Measurements from ENCODE around the gene SH3BGRL3.
A peak's percentile ranks its signal among the peaks of the same experiment; 100 is the strongest.
"Not testable (repeated sequence)": the region's sequence is repeated elsewhere in the genome, so short reads cannot be mapped to it uniquely, and the experiment has no call there.

The SH3BGRL3 gene

GRCh38 chr1:26321315-26322041 is 41.6 kb downstream of the SH3BGRL3 start:
- Mint-ChIP-seq H3K27me3 (no peaks in the 10 kb centered on the region), H3K9me3 (no peaks in the 10 kb centered on the region), H3K4me1 (peaks cover 58% of the 10 kb centered on the region), H3K36me3 (peaks cover 59% of the 10 kb centered on the region), H3K27ac (peak overlapping the region; percentile 96), H3K4me3 (peak overlapping the region; percentile 90)
- peak; percentile 97 for DNase-seq
- CTCF ChIA-PET = interaction anchor here (0.6 to 19.9 kb wide), 18 partner anchors 9 to 195 kb away, joined by 3 to 632 read pairs (median 10); partner anchors contain the start of genes C1orf232, CATSPER4, CEP85 and SH3BGRL3

DNA sequence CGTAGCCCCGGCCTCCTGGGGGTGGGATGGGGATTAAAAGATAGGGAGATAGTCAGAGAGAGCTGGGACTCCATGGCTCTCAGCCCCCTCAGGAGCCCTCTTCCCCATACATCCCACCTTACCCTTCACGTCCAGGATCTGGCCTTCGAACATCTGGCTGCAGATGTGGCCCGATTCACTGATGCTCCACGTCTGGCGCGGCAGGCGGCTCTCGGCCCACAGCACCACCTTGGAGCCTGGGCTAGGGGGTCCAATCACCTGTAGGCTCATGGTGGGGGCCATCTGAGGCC is 42.1 kb downstream of the SH3BGRL3 start:
- no peak overlapping the region for H3K4me3 Mint-ChIP-seq
- peaks cover 59% of the 10 kb centered on the region for H3K36me3 Mint-ChIP-seq
- CTCF ChIA-PET = interaction anchor here (0.6 to 19.9 kb wide), 15 partner anchors 8 to 195 kb away, joined by 3 to 632 read pairs (median 13); partner anchors contain the start of genes C1orf232, CATSPER4, CEP85 and SH3BGRL3
- peaks cover 52% of the 10 kb centered on the region for H3K4me1 Mint-ChIP-seq
- H3K9me3 Mint-ChIP-seq = no peaks in the 10 kb centered on the region
- no peak for DNase-seq
- H3K27me3 Mint-ChIP-seq = no peaks in the 10 kb centered on the region
- H3K27ac Mint-ChIP-seq = no peak overlapping the region

DNA sequence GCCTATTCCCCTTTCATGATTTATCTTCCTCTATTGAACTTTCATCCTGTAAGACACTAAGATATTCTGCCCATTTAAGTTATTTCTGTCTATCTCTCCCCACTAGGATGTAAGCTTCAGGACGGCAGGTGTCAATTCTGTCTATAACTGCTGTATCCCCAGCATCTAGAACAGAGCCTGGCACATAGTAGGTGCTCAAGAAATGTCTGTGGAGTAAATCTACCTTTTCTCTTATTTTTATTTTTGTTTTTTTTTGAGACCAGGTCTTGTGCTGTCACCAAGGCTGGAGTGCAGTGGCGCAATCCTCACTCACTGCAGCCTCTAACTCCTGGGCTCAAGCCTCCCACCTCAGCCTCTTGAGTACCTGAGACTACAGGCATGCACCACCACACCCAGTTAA is 43.5 kb downstream of the SH3BGRL3 start:
- CTCF ChIA-PET = interaction anchor here (0.5 to 19.9 kb wide), 8 partner anchors 38 to 154 kb away, joined by 4 to 632 read pairs (median 22); partner anchors contain the start of genes C1orf232, CEP85, SH3BGRL3 and ZNF593
- DNase-seq = no peak
- H3K27me3 Mint-ChIP-seq = no peaks in the 10 kb centered on the region
- no peak overlapping the region for H3K4me3 Mint-ChIP-seq
- no peaks in the 10 kb centered on the region for H3K9me3 Mint-ChIP-seq
- H3K27ac Mint-ChIP-seq = no peak overlapping the region
- peaks cover 51% of the 10 kb centered on the region for H3K36me3 Mint-ChIP-seq
- H3K4me1 Mint-ChIP-seq = peaks cover 44% of the 10 kb centered on the region

GRCh38 chr1:26324550-26324949 is 44.7 kb downstream of the SH3BGRL3 start:
- Mint-ChIP-seq H3K4me1 (peaks cover 41% of the 10 kb centered on the region), H3K27me3 (no peaks in the 10 kb centered on the region), H3K9me3 (no peaks in the 10 kb centered on the region), H3K36me3 (peaks cover 39% of the 10 kb centered on the region), H3K27ac (no peak overlapping the region), H3K4me3 (no peak overlapping the region)
- no peak for DNase-seq
- CTCF ChIA-PET = interaction anchor here (1.1 to 19.9 kb wide), 3 partner anchors 37 to 42 kb away, joined by 3 to 632 read pairs (median 59); partner anchors contain the start of gene SH3BGRL3

DNA sequence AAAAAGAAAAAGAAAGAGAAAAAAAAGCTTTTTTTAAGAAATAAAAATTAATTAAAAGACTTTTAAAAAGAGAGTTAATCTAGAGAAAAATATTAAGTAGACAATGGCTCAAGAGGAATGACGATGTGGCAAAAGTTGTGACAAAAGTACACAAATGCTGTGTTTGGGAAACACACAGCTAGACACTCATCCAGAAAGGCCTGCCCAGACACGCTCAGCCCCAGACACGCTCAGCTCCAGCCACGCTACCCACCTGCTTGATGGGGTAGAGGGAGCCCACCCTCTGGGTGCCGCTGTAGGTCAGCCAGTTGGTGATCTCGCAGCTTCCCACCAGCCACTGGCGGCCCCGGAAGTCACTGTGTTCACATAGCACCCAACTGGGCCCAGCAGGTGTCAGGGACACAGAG is 48.1 kb downstream of the SH3BGRL3 start:
- CTCF ChIA-PET = interaction anchor here (0.7 to 19.9 kb wide), 3 partner anchors 46 to 89 kb away, joined by 3 to 632 read pairs (median 3); partner anchors contain the start of gene SH3BGRL3
- Mint-ChIP-seq H3K4me1 (peaks cover 12% of the 10 kb centered on the region), H3K27ac (no peak overlapping the region), H3K9me3 (no peaks in the 10 kb centered on the region), H3K36me3 (peaks cover 14% of the 10 kb centered on the region), H3K27me3 (peaks cover 9% of the 10 kb centered on the region), H3K4me3 (no peak overlapping the region)
- no peak for DNase-seq

GRCh38 chr1:26328597-26328996 is 48.7 kb downstream of the SH3BGRL3 start:
- H3K4me1 Mint-ChIP-seq = peaks cover 6% of the 10 kb centered on the region
- no peak for DNase-seq
- peaks cover 15% of the 10 kb centered on the region for H3K27me3 Mint-ChIP-seq
- no peak overlapping the region for H3K27ac Mint-ChIP-seq
- H3K9me3 Mint-ChIP-seq = no peaks in the 10 kb centered on the region
- CTCF ChIA-PET = interaction anchor here (0.7 to 19.9 kb wide), 5 partner anchors 22 to 89 kb away, joined by 3 to 632 read pairs (median 3); partner anchors contain the start of gene SH3BGRL3
- peaks cover 9% of the 10 kb centered on the region for H3K36me3 Mint-ChIP-seq
- H3K4me3 Mint-ChIP-seq = no peak overlapping the region

DNA sequence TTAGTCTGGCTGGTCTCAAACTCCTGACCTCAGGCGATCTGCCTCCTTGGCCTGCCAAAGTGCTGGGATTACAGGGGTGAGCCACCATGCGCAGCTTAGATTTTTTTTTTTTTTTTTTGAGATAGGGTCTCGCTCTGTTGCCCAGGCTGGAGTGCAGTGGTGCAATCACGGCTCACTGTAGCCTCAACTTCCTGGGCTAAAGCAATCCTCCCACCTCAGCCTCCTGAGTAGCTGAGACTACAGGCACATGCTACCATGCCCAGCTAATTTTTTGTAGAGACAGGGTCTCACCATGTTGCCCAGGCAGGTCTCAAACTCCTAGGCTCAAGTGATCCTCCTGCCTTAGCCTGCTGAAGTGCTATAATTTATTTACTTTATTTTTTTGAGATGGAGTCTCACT is 49.5 kb downstream of the SH3BGRL3 start:
- H3K27ac Mint-ChIP-seq, H3K4me3 Mint-ChIP-seq, DNase-seq, H3K9me3 Mint-ChIP-seq, H3K36me3 Mint-ChIP-seq, H3K4me1 Mint-ChIP-seq: not testable (repeated sequence)
- peaks cover 20% of the 10 kb centered on the region for H3K27me3 Mint-ChIP-seq
- CTCF ChIA-PET = interaction anchor here (0.6 to 19.9 kb wide), 5 partner anchors 29 to 168 kb away, joined by 3 to 632 read pairs (median 3); partner anchors contain the start of gene SH3BGRL3

DNA sequence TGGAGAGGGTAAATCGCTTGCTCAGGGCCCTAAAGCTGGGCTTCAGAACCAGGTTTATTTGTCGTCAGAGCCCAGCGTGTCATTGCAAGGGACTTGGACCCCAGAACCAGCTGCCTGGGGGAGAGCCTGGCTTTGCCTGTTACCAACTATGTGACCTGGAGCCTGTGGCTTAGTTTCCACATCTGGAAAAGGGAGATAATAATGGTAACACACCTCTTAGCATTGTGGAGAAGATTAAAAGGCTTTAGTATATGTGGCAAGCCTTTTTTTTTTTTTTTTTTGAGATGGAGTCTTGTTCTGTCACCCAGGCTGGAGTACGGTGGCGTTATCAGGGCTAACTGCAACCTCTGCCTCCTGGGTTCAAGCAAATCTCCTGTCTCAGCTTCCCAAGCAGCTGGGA is 50.4 kb downstream of the SH3BGRL3 start:
- Mint-ChIP-seq H3K4me1 (peaks cover 6% of the 10 kb centered on the region), H3K4me3 (no peak overlapping the region), H3K27ac (no peak overlapping the region), H3K36me3 (peaks cover 2% of the 10 kb centered on the region), H3K27me3 (peaks cover 27% of the 10 kb centered on the region), H3K9me3 (no peaks in the 10 kb centered on the region)
- DNase-seq = no peak
- CTCF ChIA-PET = interaction anchor here (1.1 to 19.9 kb wide), 3 partner anchors 9 to 48 kb away, joined by 3 to 632 read pairs (median 6); partner anchors contain the start of gene SH3BGRL3

Measured in activated naive CD4-positive, alpha-beta T cell treated with anti-CD3 and anti-CD28 coated beads, Interleukin-2, amount 10 ng/mL, durations not matched to agents 7 days and 5 days (primary cell).